Gastroesophageal sphincter (tissue), 3 donors: Measurements from ENCODE around the gene NUCB1.

Experiments used
- EP300 ChIP-seq: sonication (generic); formaldehyde crosslinking; IDR thresholded peaks from one replicate; pipeline ENCODE4 v1.6.1; 2017; ENCODE audit warnings: antibody characterized with exemption, mild to moderate bottlenecking
- POLR2A ChIP-seq, 2 donors: fragments of 450-650 bp; IDR thresholded peaks; one replicate each; pipeline ENCODE4 v1.6.1; 2017; ENCODE audit warnings: antibody characterized with exemption in 2 of 2, mild to moderate bottlenecking in 2 of 2, moderate library complexity in 1 of 2
- POLR2AphosphoS5 ChIP-seq: sonication (generic); formaldehyde crosslinking; IDR thresholded peaks from one replicate; pipeline ENCODE4 v1.6.1; 2017; ENCODE audit warnings: antibody characterized with exemption
- TF ChIP-seq, protein P1 (sequence below), 4 experiments: fragments of 200-600 bp in 2 of 4; fragments of 450-650 bp in 2 of 4; sonication (generic) in 1 of 4; IDR thresholded peaks; one replicate each; pipeline ENCODE4 v1.5.1; 2017 to 2019; ENCODE audit warnings: antibody characterized with exemption in 4 of 4, mild to moderate bottlenecking in 2 of 4, moderate library complexity in 2 of 4

DNA sequence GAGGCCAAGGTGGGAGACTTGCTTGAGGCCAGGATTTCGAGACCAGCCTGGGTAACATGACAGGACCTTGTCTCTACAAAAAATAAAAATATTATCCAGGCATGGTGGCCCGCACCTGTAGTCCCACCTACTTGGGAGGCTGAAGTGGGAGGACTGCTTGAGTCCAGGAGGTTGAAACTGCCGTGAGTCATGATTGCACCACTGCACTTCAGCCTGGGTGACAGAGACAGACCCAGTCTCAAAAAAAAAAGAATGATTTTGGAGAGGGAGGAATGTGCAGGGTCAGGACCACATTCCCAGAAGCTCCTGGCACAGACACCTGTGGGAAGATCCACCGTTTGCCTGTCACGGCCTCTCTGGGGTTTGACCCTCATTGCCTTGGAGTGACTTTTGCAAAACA lies 45.3 kb downstream of the NUCB1 start:
- TF ChIP-seq, protein P1, sequence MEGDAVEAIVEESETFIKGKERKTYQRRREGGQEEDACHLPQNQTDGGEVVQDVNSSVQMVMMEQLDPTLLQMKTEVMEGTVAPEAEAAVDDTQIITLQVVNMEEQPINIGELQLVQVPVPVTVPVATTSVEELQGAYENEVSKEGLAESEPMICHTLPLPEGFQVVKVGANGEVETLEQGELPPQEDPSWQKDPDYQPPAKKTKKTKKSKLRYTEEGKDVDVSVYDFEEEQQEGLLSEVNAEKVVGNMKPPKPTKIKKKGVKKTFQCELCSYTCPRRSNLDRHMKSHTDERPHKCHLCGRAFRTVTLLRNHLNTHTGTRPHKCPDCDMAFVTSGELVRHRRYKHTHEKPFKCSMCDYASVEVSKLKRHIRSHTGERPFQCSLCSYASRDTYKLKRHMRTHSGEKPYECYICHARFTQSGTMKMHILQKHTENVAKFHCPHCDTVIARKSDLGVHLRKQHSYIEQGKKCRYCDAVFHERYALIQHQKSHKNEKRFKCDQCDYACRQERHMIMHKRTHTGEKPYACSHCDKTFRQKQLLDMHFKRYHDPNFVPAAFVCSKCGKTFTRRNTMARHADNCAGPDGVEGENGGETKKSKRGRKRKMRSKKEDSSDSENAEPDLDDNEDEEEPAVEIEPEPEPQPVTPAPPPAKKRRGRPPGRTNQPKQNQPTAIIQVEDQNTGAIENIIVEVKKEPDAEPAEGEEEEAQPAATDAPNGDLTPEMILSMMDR (IDR thresholded peaks at IDR 0.05) = no peak
- TF ChIP-seq POLR2A (IDR thresholded peaks at IDR 0.05) (no peak), POLR2AphosphoS5 (no peak), EP300 (no peak)
